Peyer's patch (tissue), 4 donors: Measurements from ENCODE around the gene OTUD5. TPM values are rescaled to one million over a fixed set of nuclear protein-coding genes. Genes with fewer than 3 reads are reported as not detected.

Experiments
- DNase-seq, 3 donors: peaks; one replicate each; pipeline ENCODE4 v3.0.0-alpha.2; 2017 to 2019
- H3K27ac ChIP-seq, 4 donors: fragments of 200-600 bp; sonication (generic); one replicate each; pipeline ENCODE4 v1.5.1; 2016 to 2019
- H3K27me3 ChIP-seq, 2 donors: fragments of 200-600 bp; sonication (generic); one replicate each; pipeline ENCODE4 v1.5.1; 2019
- H3K36me3 ChIP-seq, 3 donors: fragments of 200-600 bp; sonication (generic); one replicate each; pipeline ENCODE4 v1.5.1; 2016 to 2019
- H3K4me1 ChIP-seq, 4 donors: fragments of 200-600 bp; sonication (generic); one replicate each; pipeline ENCODE4 v1.5.1; 2016 to 2019
- H3K4me3 ChIP-seq, 4 donors: fragments of 200-600 bp; sonication (generic); 1 replicate in 3 of 4; 2 replicates in 1 of 4; pipeline ENCODE4 v1.5.1; 2016 to 2019; ENCODE audit warnings: mild to moderate bottlenecking in 1 of 4
- H3K9me3 ChIP-seq, 4 donors: fragments of 200-600 bp; sonication (generic); one replicate each; pipeline ENCODE4 v1.5.1; 2016 to 2019; ENCODE audit warnings: mild to moderate bottlenecking in 1 of 4
- POLR2A ChIP-seq, 2 donors: fragments of 450-650 bp; IDR thresholded peaks; one replicate each; pipeline ENCODE4 v1.5.1; 2017; ENCODE audit warnings: antibody characterized with exemption in 2 of 2, mild to moderate bottlenecking in 2 of 2, moderate library complexity in 2 of 2
- total RNA-seq, 4 donors: library from RNA; depleted of rRNA; stranded (reverse); fragments of >200 nt; gene quantifications; one replicate each; pipeline ENCODE4 v1.1.0, GENCODE V29; 2016
- TF ChIP-seq, protein P1 (sequence below), 6 experiments: fragments of 450-650 bp in 4 of 6; fragments of 200-600 bp in 2 of 6; sonication (generic) in 1 of 6; IDR thresholded peaks; one replicate each; pipeline ENCODE4 v1.5.1; 2017 to 2019; ENCODE audit warnings: antibody characterized with exemption in 6 of 6, mild to moderate bottlenecking in 3 of 6, moderate library complexity in 1 of 6

OTUD5 gene
- total RNA-seq, 4 donors from 2014 or later: 49.7 to 79.2 (median 71.0) TPM

DNA sequence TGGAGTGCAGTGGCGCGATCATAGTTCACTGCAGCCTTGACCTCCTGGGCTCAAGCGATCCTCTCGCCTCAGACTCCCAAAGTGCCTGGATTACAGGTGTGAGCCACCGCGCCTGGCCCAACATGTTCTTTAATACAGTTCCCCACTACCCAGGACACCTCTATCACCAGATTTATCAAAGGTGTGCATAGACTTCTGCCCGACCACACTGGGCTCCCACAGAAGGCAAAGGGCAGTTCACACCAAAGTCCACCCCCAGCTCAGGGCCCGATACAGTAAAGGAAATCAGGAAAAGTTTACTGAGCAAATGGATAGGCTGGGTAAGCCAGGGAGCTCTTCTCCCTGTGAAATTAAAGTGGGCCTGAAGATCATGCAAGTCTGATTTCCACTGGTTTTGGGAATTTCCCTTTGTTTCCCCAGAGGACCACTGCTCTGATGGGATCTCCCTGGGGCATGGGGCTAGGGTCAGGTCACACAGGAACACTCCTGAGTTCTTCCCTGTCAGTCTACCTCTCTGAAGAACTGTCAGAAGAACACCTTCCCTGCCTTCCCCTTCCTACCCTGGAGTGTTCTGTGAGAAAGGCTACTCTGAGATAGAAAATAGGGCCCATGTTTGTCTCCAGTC, 20.9 kb downstream of the OTUD5 start:
- Histone ChIP-seq H3K27ac (peak overlapping the region; percentile 62 to 76 (median 75)), H3K27me3 (no peaks in the 10 kb centered on the region), H3K4me3 (peak overlapping the region in 1 of 4 donors; percentile 23), H3K4me1 (peaks cover 0 to 25% (median 14%) of the 10 kb centered on the region in 4 donors), H3K36me3 (peaks cover 0 to 28% (median 0%) of the 10 kb centered on the region in 3 donors), H3K9me3 (no peaks in the 10 kb centered on the region)
- no peak for TF ChIP-seq POLR2A (IDR thresholded peaks at IDR 0.05)
- TF ChIP-seq, protein P1, sequence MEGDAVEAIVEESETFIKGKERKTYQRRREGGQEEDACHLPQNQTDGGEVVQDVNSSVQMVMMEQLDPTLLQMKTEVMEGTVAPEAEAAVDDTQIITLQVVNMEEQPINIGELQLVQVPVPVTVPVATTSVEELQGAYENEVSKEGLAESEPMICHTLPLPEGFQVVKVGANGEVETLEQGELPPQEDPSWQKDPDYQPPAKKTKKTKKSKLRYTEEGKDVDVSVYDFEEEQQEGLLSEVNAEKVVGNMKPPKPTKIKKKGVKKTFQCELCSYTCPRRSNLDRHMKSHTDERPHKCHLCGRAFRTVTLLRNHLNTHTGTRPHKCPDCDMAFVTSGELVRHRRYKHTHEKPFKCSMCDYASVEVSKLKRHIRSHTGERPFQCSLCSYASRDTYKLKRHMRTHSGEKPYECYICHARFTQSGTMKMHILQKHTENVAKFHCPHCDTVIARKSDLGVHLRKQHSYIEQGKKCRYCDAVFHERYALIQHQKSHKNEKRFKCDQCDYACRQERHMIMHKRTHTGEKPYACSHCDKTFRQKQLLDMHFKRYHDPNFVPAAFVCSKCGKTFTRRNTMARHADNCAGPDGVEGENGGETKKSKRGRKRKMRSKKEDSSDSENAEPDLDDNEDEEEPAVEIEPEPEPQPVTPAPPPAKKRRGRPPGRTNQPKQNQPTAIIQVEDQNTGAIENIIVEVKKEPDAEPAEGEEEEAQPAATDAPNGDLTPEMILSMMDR (IDR thresholded peaks at IDR 0.05): no peak
- no peak for DNase-seq

GRCh38 chrX:48935301-48935670, 22.1 kb downstream of the OTUD5 start:
- H3K36me3 ChIP-seq: peaks cover 0 to 40% (median 0%) of the 10 kb centered on the region in 3 donors
- peak overlapping the region in 1 of 4 donors; percentile 75 for H3K27ac ChIP-seq
- H3K27me3 ChIP-seq: no peaks in the 10 kb centered on the region
- H3K4me1 ChIP-seq: peaks cover 0 to 20% (median 10%) of the 10 kb centered on the region in 4 donors
- no peak for DNase-seq
- no peak for TF ChIP-seq POLR2A (IDR thresholded peaks at IDR 0.05)
- TF ChIP-seq, protein P1 (IDR thresholded peaks at IDR 0.05): no peak
- no peak overlapping the region for H3K4me3 ChIP-seq
- H3K9me3 ChIP-seq: no peaks in the 10 kb centered on the region

DNA sequence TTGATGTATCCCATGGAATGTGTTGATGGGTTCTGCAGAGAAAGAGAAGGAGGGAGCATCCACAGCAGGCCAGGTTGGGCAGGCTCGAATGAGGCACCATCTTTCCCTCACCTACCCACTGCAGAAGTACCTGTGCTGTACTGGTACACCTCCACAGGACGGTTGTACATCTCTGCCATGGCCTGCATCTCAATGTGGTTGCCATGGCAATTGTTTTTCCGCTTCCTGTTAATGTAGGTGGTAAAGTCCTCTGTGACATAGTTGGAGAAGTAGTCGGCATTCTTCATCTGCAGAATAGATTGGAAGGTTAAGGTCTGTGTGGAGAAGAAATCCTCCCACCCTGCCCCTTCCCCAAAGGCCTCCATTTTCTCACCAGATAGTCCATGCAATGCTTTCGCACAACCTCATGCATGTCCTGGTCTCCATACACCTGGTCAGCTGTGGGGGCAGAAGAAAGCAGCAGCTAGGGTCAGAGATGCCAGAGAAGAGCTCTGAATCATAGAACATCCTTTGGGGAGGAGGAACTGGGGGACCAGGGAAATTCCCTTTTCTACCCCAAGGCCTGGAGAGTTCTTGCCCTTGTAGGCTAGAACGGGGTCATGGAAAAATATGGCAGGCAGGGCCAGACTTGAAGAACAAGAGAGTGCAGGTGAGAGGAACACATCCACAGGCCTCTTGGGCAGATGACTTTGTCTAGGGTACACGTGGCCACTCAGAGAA, 22.7 kb downstream of the OTUD5 start:
- no peak for TF ChIP-seq POLR2A (IDR thresholded peaks at IDR 0.05)
- TF ChIP-seq, protein P1 (IDR thresholded peaks at IDR 0.05): no peak
- H3K4me3 ChIP-seq: no peak overlapping the region
- DNase-seq: no peak
- H3K36me3 ChIP-seq: peaks cover 0 to 46% (median 0%) of the 10 kb centered on the region in 3 donors
- no peaks in the 10 kb centered on the region for H3K9me3 ChIP-seq
- peaks cover 0 to 16% (median 8%) of the 10 kb centered on the region in 4 donors for H3K4me1 ChIP-seq
- H3K27ac ChIP-seq: peak overlapping the region in 1 of 4 donors; percentile 75
- no peaks in the 10 kb centered on the region for H3K27me3 ChIP-seq

DNA sequence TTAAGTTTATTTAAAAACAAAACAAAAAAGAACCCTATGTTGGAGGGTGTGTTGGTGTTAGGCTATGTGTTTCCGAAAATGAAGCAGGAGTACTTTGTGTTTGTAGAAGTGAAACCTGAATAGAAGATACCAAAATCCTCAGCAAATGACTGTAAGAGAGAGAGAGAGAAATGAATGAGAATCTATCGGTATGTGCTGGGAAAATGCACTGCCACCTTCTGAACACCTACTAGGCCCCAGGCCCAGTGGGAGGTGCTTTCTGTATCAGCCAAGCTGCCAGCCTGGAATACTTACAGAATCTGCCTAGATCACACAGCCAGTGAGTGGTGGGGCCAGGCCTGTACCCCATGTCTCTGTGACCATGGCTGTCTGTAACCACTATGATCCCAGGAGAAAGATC, 23.6 kb downstream of the OTUD5 start:
- DNase-seq: no peak
- peaks cover 0 to 47% (median 0%) of the 10 kb centered on the region in 3 donors for H3K36me3 ChIP-seq

DNA sequence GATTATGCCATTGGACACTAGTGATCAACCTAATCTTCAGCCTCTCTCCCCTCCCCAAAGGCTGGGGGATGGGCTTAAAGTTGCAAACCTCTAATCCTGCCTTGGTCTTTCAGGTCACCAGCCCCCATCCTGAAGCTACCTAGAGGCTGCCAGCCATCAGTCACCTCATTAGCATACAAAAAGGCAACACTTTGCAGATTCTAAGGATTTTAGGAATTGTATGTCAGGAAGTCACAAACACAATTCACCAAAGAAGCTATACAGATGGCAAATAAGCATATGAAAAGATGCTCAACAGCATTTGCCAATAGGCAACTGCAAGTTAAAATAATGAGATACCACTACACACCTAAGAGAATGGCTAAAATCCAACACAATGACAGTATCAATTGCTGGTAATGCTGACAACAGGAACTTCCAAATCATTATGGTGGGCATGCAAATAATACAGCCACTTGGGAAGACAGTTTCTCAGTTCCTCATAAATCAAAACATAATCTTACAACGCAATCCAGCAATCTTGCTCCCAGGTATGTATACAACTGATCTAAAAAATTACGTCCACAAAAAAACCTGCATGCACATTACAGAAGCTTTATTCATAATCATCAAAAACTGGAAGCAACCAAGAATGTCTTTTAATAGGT, 29.5 kb downstream of the OTUD5 start:
- H3K27ac ChIP-seq: peak overlapping the region in 1 of 4 donors; percentile 1
- TF ChIP-seq, protein P1 (IDR thresholded peaks at IDR 0.05): no peak
- TF ChIP-seq POLR2A (IDR thresholded peaks at IDR 0.05): no peak
- no peaks in the 10 kb centered on the region for H3K4me1 ChIP-seq
- no peaks in the 10 kb centered on the region for H3K27me3 ChIP-seq
- H3K36me3 ChIP-seq: peaks cover 0 to 60% (median 0%) of the 10 kb centered on the region in 3 donors
- H3K9me3 ChIP-seq: no peaks in the 10 kb centered on the region
- DNase-seq: no peak
- no peak overlapping the region for H3K4me3 ChIP-seq

More for the DNA sequence above, 23.6 kb downstream of the OTUD5 start:
- Histone ChIP-seq H3K27ac (peak overlapping the region in 2 of 4 donors; percentile 17 to 75), H3K4me1 (peaks cover 0 to 13% (median 6%) of the 10 kb centered on the region in 4 donors), H3K4me3 (no peak overlapping the region), H3K9me3 (no peaks in the 10 kb centered on the region), H3K27me3 (no peaks in the 10 kb centered on the region)
- TF ChIP-seq, protein P1 (IDR thresholded peaks at IDR 0.05): no peak
- no peak for TF ChIP-seq POLR2A (IDR thresholded peaks at IDR 0.05)
